B cell (primary cell): ENCODE measurements around the gene ANKAR. TPM values are rescaled to one million over a fixed set of nuclear protein-coding genes. Genes with fewer than 3 reads are reported as not detected.

Experiments
- ATAC-seq: fragments of 200-7000 bp; cut with Tn5 transposase; one replicate; pipeline ENCODE4 v1.10.0; 2021; ENCODE audit warnings: low read depth, mild to moderate bottlenecking, moderate number of reproducible peaks, moderate library complexity
- CTCF ChIA-PET: fragments of 350-600 bp; sonication (Branson Sonifier 250); formaldehyde crosslinking; loops from one replicate; lab custom pipeline; 2021; ENCODE audit warnings: antibody characterized with exemption, inconsistent platforms; lab: Charles Lee
- POLR2A ChIA-PET: fragments of 350-600 bp; sonication (Branson Sonifier 250); formaldehyde crosslinking; loops from one replicate; lab custom pipeline; 2021; ENCODE audit warnings: antibody characterized with exemption; lab: Charles Lee
- DNase-seq: peaks from one replicate; pipeline ENCODE4 v3.0.0; 2013
- H2AFZ ChIP-seq: 2 replicates; pipeline ENCODE4 v1.6.1; 2012; ENCODE audit warnings: mild to moderate bottlenecking, low read depth, low read length; ENCODE audit not compliant: insufficient read depth, poor library complexity, severe bottlenecking
- H3K27ac ChIP-seq, 2 donors: 1 replicate in 1 of 2; 2 replicates in 1 of 2; pipeline ENCODE4 v1.5.1; 2012 to 2013; ENCODE audit warnings: low read length in 2 of 2, mild to moderate bottlenecking in 2 of 2, moderate library complexity in 1 of 2
- H3K27me3 ChIP-seq, 4 experiments: fragments of 200-600 bp in 1 of 4; sonication (generic) in 1 of 4; replicated peaks in 1 of 4; 1 replicate in 2 of 4; 2 replicates in 2 of 4; pipeline versions ENCODE4 v1.6.1 to v1.7.0; 2013 to 2016; ENCODE audit warnings: low read length in 3 of 4, mild to moderate bottlenecking in 2 of 4, mixed read lengths in 1 of 4, moderate library complexity in 1 of 4; ENCODE audit not compliant: insufficient read depth in 4 of 4, control insufficient read depth in 3 of 4; ENCODE audit errors: control extremely low read depth in 1 of 4
- H3K36me3 ChIP-seq, 2 experiments: replicated peaks in 1 of 2; 1 replicate in 1 of 2; 2 replicates in 1 of 2; pipeline versions ENCODE4 v1.6.1 to v1.7.1; 2013; ENCODE audit warnings: low read length in 1 of 2; ENCODE audit not compliant: insufficient read depth in 2 of 2, control insufficient read depth in 1 of 2; ENCODE audit errors: control extremely low read depth in 1 of 2, extremely low read depth in 1 of 2
- H3K4me1 ChIP-seq, 2 donors: fragments of 200-600 bp in 1 of 2; sonication (generic) in 1 of 2; 1 replicate in 1 of 2; 2 replicates in 1 of 2; pipeline versions ENCODE4 v1.5.1 to v1.6.1; 2013 to 2017; ENCODE audit warnings: low read length in 2 of 2; ENCODE audit not compliant: control insufficient read depth in 2 of 2, insufficient read depth in 2 of 2
- H3K4me2 ChIP-seq: replicated peaks from 2 replicates; pipeline ENCODE3; 2012; ENCODE audit warnings: mild to moderate bottlenecking, low read depth, low read length; ENCODE audit not compliant: poor library complexity, severe bottlenecking
- H3K4me3 ChIP-seq, 5 experiments: fragments of 200-600 bp in 1 of 5; sonication (generic) in 1 of 5; 1 replicate in 3 of 5; 2 replicates in 2 of 5; pipeline versions ENCODE4 v1.5.1 to v1.7.0; 2011 to 2016; ENCODE audit warnings: low read length in 4 of 5, mild to moderate bottlenecking in 4 of 5, low read depth in 2 of 5, control low read depth in 1 of 5, moderate library complexity in 1 of 5; ENCODE audit not compliant: insufficient read depth in 1 of 5; ENCODE audit errors: control extremely low read depth in 1 of 5, extremely low read depth in 1 of 5
- H3K79me2 ChIP-seq: fragments of 200-600 bp; sonication (generic); one replicate; pipeline ENCODE4 v1.6.0; 2016; ENCODE audit warnings: low read length; ENCODE audit not compliant: control insufficient read depth, insufficient read depth
- H3K9ac ChIP-seq: fragments of 200-600 bp; sonication (generic); 2 replicates; pipeline ENCODE4 v1.6.1; 2017; ENCODE audit warnings: mild to moderate bottlenecking, low read length, moderate library complexity
- H3K9me3 ChIP-seq, 3 donors: one replicate each; pipeline versions ENCODE4 v1.6.1 to v1.7.1; 2013; ENCODE audit warnings: low read length in 2 of 3; ENCODE audit not compliant: control insufficient read depth in 2 of 3, insufficient read depth in 1 of 3; ENCODE audit errors: control extremely low read depth in 1 of 3
- H4K20me1 ChIP-seq: 2 replicates; pipeline ENCODE4 v1.6.0; 2012; ENCODE audit warnings: mild to moderate bottlenecking, low read length; ENCODE audit not compliant: insufficient read depth, control insufficient read depth, poor library complexity, severe bottlenecking
- H3K27ac Mint-ChIP-seq: one replicate; pipeline ENCODE4 v1.8.0; 2021; ENCODE audit warnings: mixed read lengths
- H3K27me3 Mint-ChIP-seq: one replicate; pipeline ENCODE4 v1.8.0; 2021; ENCODE audit warnings: mixed read lengths
- H3K4me1 Mint-ChIP-seq: one replicate; pipeline ENCODE4 v1.8.0; 2021; ENCODE audit warnings: mixed read lengths
- H3K4me3 Mint-ChIP-seq: one replicate; pipeline ENCODE4 v1.8.0; 2021; ENCODE audit warnings: mixed read lengths
- H3K9me3 Mint-ChIP-seq: one replicate; pipeline ENCODE4 v1.8.0; 2022; ENCODE audit warnings: mixed read lengths; ENCODE audit not compliant: insufficient read depth
- CTCF ChIP-seq: fragments of 200-600 bp; IDR thresholded peaks from one replicate; pipeline ENCODE4 v1.8.0; 2022; ENCODE audit warnings: antibody characterized with exemption, mild to moderate bottlenecking
- EZH2 ChIP-seq: IDR thresholded peaks from 2 replicates; pipeline ENCODE4 v1.6.1; 2012; ENCODE audit warnings: borderline replicate concordance, low read depth, mild to moderate bottlenecking, moderate library complexity, low read length; ENCODE audit not compliant: insufficient read depth, poor library complexity, severe bottlenecking
- WGBS: methylation state at CpG from one replicate; pipeline ENCODE4 v1.1.5; 2013; ENCODE audit warnings: missing lambda C conversion rate; ENCODE audit not compliant: insufficient coverage; 5-methylcytosine and 5-hydroxymethylcytosine counted together
- intact Hi-C: fragments of 100-400 bp; cut with micrococcal nuclease; formaldehyde crosslinking; loops from one replicate; pipeline ENCODE4 v1.10.0; 2022
- polyA plus RNA-seq: library from polyadenylated mRNA; depleted of rRNA; stranded (reverse); fragments of >200 nt; gene quantifications from 2 replicates; pipeline ENCODE4 v1.2.3, GENCODE V29; 2012
- total RNA-seq, 2 donors: library from RNA; stranded (reverse); fragments of 120-200 nt in 1 of 2; gene quantifications; 1 replicate in 1 of 2; 2 replicates in 1 of 2; pipeline versions ENCODE4 v1.2.3 to v1.2.4, GENCODE V29; 2013 to 2022

ANKAR gene
- total and polyA plus RNA-seq, 2 donors (not counting 1 experiment from before 2014, with no cell fraction given) = 11.2 to 24.8 TPM

- no peak overlapping the region for H3K4me2 ChIP-seq
These were observed 19.8 kb upstream of the ANKAR start for GRCh38 chr2:189654641-189655040.

GRCh38 chr2:189657867-189658266 lies 16.6 kb upstream of the ANKAR start:
- H3K27ac Mint-ChIP-seq = peak overlapping the region; percentile 77
- DNase-seq (no peak), ATAC-seq (no peak)
- Histone ChIP-seq H3K27me3 (no peaks in the 10 kb centered on the region), H3K4me2 (peak overlapping the region; percentile 42), H3K79me2 (peaks cover 17% of the 10 kb centered on the region), H3K4me1 (peaks cover 21 to 30% of the 10 kb centered on the region in 2 donors), H3K4me3 (no peak overlapping the region), H3K27ac (peak overlapping the region; percentile 5 to 51), H4K20me1 (no peaks in the 10 kb centered on the region), H3K36me3 (no peaks in the 10 kb centered on the region), H3K9me3 (peaks cover 0 to 6% (median 0%) of the 10 kb centered on the region in 3 donors), H3K9ac (no peak overlapping the region), H2AFZ (peak overlapping the region; percentile 57)
- TF ChIP-seq CTCF = no peak
- no peak for TF ChIP-seq EZH2
- no peaks in the 10 kb centered on the region for H3K27me3 Mint-ChIP-seq
- CTCF ChIA-PET = interaction anchor here (0.7 to 6.4 kb wide), 6 partner anchors 16 to 105 kb away, joined by 3 to 86 read pairs (median 16); partner anchors contain the start of genes ANKAR and OSGEPL1
- peak overlapping the region; percentile 42 for H3K4me3 Mint-ChIP-seq
- WGBS = 41% methylated on average over 4 of the region's 5 CpGs
- H3K4me1 Mint-ChIP-seq = peaks cover 16% of the 10 kb centered on the region
- intact Hi-C loops = no loop called here
- POLR2A ChIA-PET = no interaction called here
- H3K9me3 Mint-ChIP-seq = no peaks in the 10 kb centered on the region

More at GRCh38 chr2:189654641-189655040, 19.8 kb upstream of the ANKAR start:
- Histone ChIP-seq H3K27ac (no peak overlapping the region), H3K9me3 (peaks cover 0 to 8% (median 3%) of the 10 kb centered on the region in 3 donors), H3K4me1 (peaks cover 9 to 14% of the 10 kb centered on the region in 2 donors), H3K27me3 (no peaks in the 10 kb centered on the region), H3K36me3 (no peaks in the 10 kb centered on the region), H2AFZ (no peak overlapping the region), H4K20me1 (no peaks in the 10 kb centered on the region), H3K4me3 (no peak overlapping the region), H3K79me2 (no peaks in the 10 kb centered on the region), H3K9ac (no peak overlapping the region)
- Mint-ChIP-seq H3K27ac (no peak overlapping the region), H3K4me1 (peaks cover 16% of the 10 kb centered on the region), H3K9me3 (no peaks in the 10 kb centered on the region), H3K4me3 (no peak overlapping the region), H3K27me3 (no peaks in the 10 kb centered on the region)
- TF ChIP-seq EZH2 (no peak), CTCF (no peak)
- CTCF ChIA-PET = no interaction called here
- DNase-seq (no peak), ATAC-seq (no peak)
- intact Hi-C loops = no loop called here
- WGBS = no CpG with 5 or more reads among the region's 3 CpGs
- POLR2A ChIA-PET = no interaction called here
